Uterus (tissue), 4 donors: ENCODE results near the gene SLC2A8. TPM values are rescaled to one million over a fixed set of nuclear protein-coding genes. Genes with fewer than 3 reads are reported as not detected.

ENCODE experiments used
- DNase-seq, 2 donors: peaks; one replicate each; pipeline ENCODE4 v3.0.0-alpha.2; 2019 to 2020
- H3K27ac ChIP-seq, 2 donors: fragments of 200-600 bp; sonication (generic); 1 replicate in 1 of 2; 2 replicates in 1 of 2; pipeline ENCODE4 v1.5.1; 2016 to 2018
- H3K27me3 ChIP-seq, 2 donors: fragments of 200-600 bp; sonication (generic); one replicate each; pipeline ENCODE4 v1.5.1; 2018 to 2019; ENCODE audit warnings: control low read depth in 1 of 2
- H3K36me3 ChIP-seq, 2 donors: fragments of 200-600 bp; sonication (generic); one replicate each; pipeline ENCODE4 v1.5.1; 2019; ENCODE audit warnings: control low read depth in 1 of 2
- H3K4me1 ChIP-seq, 2 donors: fragments of 200-600 bp; sonication (generic); one replicate each; pipeline ENCODE4 v1.5.1; 2018 to 2019; ENCODE audit warnings: control low read depth in 1 of 2
- H3K4me3 ChIP-seq, 2 donors: fragments of 200-600 bp; sonication (generic); 1 replicate in 1 of 2; 2 replicates in 1 of 2; pipeline ENCODE4 v1.5.1; 2018 to 2019; ENCODE audit warnings: mild to moderate bottlenecking in 1 of 2
- H3K9me3 ChIP-seq, 2 donors: fragments of 200-600 bp; sonication (generic); one replicate each; pipeline ENCODE4 v1.5.1; 2019; ENCODE audit warnings: control low read depth in 1 of 2
- CTCF ChIP-seq, 4 experiments: fragments of 200-600 bp in 2 of 4; fragments of 450-650 bp in 2 of 4; sonication (generic) in 2 of 4; IDR thresholded peaks; one replicate each; pipeline ENCODE4 v1.5.1; 2016 to 2019; ENCODE audit warnings: antibody characterized with exemption in 4 of 4, mild to moderate bottlenecking in 2 of 4, moderate library complexity in 1 of 4
- POLR2A ChIP-seq, 2 donors: fragments of 450-650 bp; IDR thresholded peaks; one replicate each; pipeline ENCODE4 v1.6.1; 2016; ENCODE audit warnings: antibody characterized with exemption in 2 of 2, mild to moderate bottlenecking in 1 of 2, moderate library complexity in 1 of 2
- intact Hi-C: fragments of 100-400 bp; cut with DNase I; formaldehyde crosslinking; loops from one replicate; pipeline ENCODE4 v1.15.1; 2023; ENCODE audit warnings: low total_unique reads
- total RNA-seq, 4 donors: library from RNA; depleted of rRNA in 3 of 4; stranded (reverse); fragments of >200 nt in 3 of 4; gene quantifications; one replicate each; pipeline versions ENCODE4 v1.1.0 to v1.2.4, GENCODE V29; 2014 to 2023
- donor health status: DM: yes; HTN: yes; CAD: no.

The SLC2A8 gene
- total RNA-seq, 4 donors from 2014 or later: 1.8 to 45.1 (median 10.5) TPM

GRCh38 chr9:127403507-127404192, 6.7 kb downstream of the SLC2A8 start:
- H3K27me3 ChIP-seq: no peaks in the 10 kb centered on the region
- H3K36me3 ChIP-seq: no peaks in the 10 kb centered on the region
- no peak overlapping the region for H3K27ac ChIP-seq
- H3K4me1 ChIP-seq: peaks cover 0 to 2% of the 10 kb centered on the region in 2 donors
- TF ChIP-seq CTCF (IDR thresholded peaks at IDR 0.05) (no peak), POLR2A (IDR thresholded peaks at IDR 0.05) (no peak)
- H3K4me3 ChIP-seq: no peak overlapping the region
- intact Hi-C loops: no loop called here
- no peaks in the 10 kb centered on the region for H3K9me3 ChIP-seq
- DNase-seq: no peak

- intact Hi-C loops: no loop called here
- Histone ChIP-seq H3K27me3 (no peaks in the 10 kb centered on the region), H3K36me3 (no peaks in the 10 kb centered on the region), H3K27ac (no peak overlapping the region), H3K4me1 (no peaks in the 10 kb centered on the region), H3K9me3 (no peaks in the 10 kb centered on the region), H3K4me3 (no peak overlapping the region)
- DNase-seq: no peak
- TF ChIP-seq POLR2A (IDR thresholded peaks at IDR 0.05) (no peak), CTCF (IDR thresholded peaks at IDR 0.05) (no peak)
Observed at GRCh38 chr9:127404631-127405030, 7.7 kb downstream of the SLC2A8 start.

GRCh38 chr9:127405344-127406125, 8.6 kb downstream of the SLC2A8 start:
- no peaks in the 10 kb centered on the region for H3K36me3 ChIP-seq

GRCh38 chr9:127406799-127407491, 10.0 kb downstream of the SLC2A8 start:
- no peaks in the 10 kb centered on the region for H3K4me1 ChIP-seq
- TF ChIP-seq CTCF (IDR thresholded peaks at IDR 0.05): no peak
- DNase-seq: no peak
- H3K4me3 ChIP-seq: no peak overlapping the region
- H3K27me3 ChIP-seq: no peaks in the 10 kb centered on the region
- no peaks in the 10 kb centered on the region for H3K36me3 ChIP-seq
- intact Hi-C loops: no loop called here
- no peak overlapping the region for H3K27ac ChIP-seq
- no peaks in the 10 kb centered on the region for H3K9me3 ChIP-seq

More at GRCh38 chr9:127405344-127406125, 8.6 kb downstream of the SLC2A8 start:
- H3K9me3 ChIP-seq: no peaks in the 10 kb centered on the region
- TF ChIP-seq POLR2A (IDR thresholded peaks at IDR 0.05) (no peak), CTCF (IDR thresholded peaks at IDR 0.05) (no peak)
- H3K4me3 ChIP-seq: no peak overlapping the region
- intact Hi-C loops: no loop called here
- DNase-seq: no peak
- H3K27me3 ChIP-seq: no peaks in the 10 kb centered on the region
- H3K27ac ChIP-seq: no peak overlapping the region
- no peaks in the 10 kb centered on the region for H3K4me1 ChIP-seq

- TF ChIP-seq POLR2A (IDR thresholded peaks at IDR 0.05) (no peak), CTCF (IDR thresholded peaks at IDR 0.05) (no peak)
- H3K9me3 ChIP-seq: no peaks in the 10 kb centered on the region
- intact Hi-C loops: no loop called here
- H3K36me3 ChIP-seq: no peaks in the 10 kb centered on the region
- no peak for DNase-seq
- H3K27me3 ChIP-seq: no peaks in the 10 kb centered on the region
- H3K4me1 ChIP-seq: no peaks in the 10 kb centered on the region
- no peak overlapping the region for H3K27ac ChIP-seq
- no peak overlapping the region for H3K4me3 ChIP-seq
Observed at GRCh38 chr9:127407492-127407843, 10.5 kb downstream of the SLC2A8 start.
